Keratinocyte (primary cell): ENCODE results near the gene SLC26A2. TPM values are rescaled to one million over a fixed set of nuclear protein-coding genes. Genes with fewer than 3 reads are reported as not detected.

Experiments
- DNase-seq: peaks from one replicate; pipeline ENCODE4 v3.0.0-alpha.2; 2011; ENCODE audit warnings: low read depth, missing footprints, low spot score
- FAIRE-seq: peaks from 2 replicates; lab custom pipeline; 2011; peaks lifted over from hg19 to GRCh38; lab: Jason Lieb, UNC
- H2AFZ ChIP-seq: 2 replicates; pipeline ENCODE4 v1.6.0; 2012; ENCODE audit warnings: low read length, control low read depth, inconsistent platforms; ENCODE audit not compliant: control insufficient read depth
- H3K27ac ChIP-seq: 2 replicates; pipeline ENCODE4 v1.5.1; 2011; ENCODE audit warnings: low read length; ENCODE audit not compliant: control insufficient read depth, insufficient read depth
- H3K27me3 ChIP-seq: 3 replicates; pipeline ENCODE4 v1.6.0; 2011; ENCODE audit warnings: low read length; ENCODE audit not compliant: control insufficient read depth, insufficient read depth; ENCODE audit errors: extremely low read depth
- H3K36me3 ChIP-seq, 2 experiments: 2 replicates in 1 of 2; 3 replicates in 1 of 2; pipeline ENCODE4 v1.5.1; 2011; ENCODE audit warnings: low read length in 2 of 2, mild to moderate bottlenecking in 1 of 2; ENCODE audit not compliant: control insufficient read depth in 2 of 2, insufficient read depth in 2 of 2; ENCODE audit errors: extremely low read depth in 1 of 2
- H3K4me1 ChIP-seq: 3 replicates; pipeline ENCODE4 v1.5.1; 2011; ENCODE audit warnings: low read length; ENCODE audit not compliant: control insufficient read depth, insufficient read depth; ENCODE audit errors: extremely low read depth
- H3K4me2 ChIP-seq: 3 replicates; pipeline ENCODE4 v1.6.0; 2011; ENCODE audit warnings: low read depth, low read length; ENCODE audit not compliant: control insufficient read depth, insufficient read depth; ENCODE audit errors: extremely low read depth
- H3K4me3 ChIP-seq, 3 experiments: fragments of 200-600 bp in 1 of 3; sonication (generic) in 1 of 3; 2 replicates in 2 of 3; 3 replicates in 1 of 3; pipeline ENCODE4 v1.5.1; 2011 to 2016; ENCODE audit warnings: low read length in 3 of 3, mild to moderate bottlenecking in 3 of 3, control low read depth in 2 of 3, inconsistent platforms in 1 of 3, low read depth in 1 of 3, mixed read lengths in 1 of 3, mixed run types in 1 of 3, moderate library complexity in 1 of 3; ENCODE audit not compliant: control insufficient read depth in 2 of 3, insufficient read depth in 2 of 3; ENCODE audit errors: extremely low read depth in 1 of 3
- H3K79me2 ChIP-seq: 2 replicates; pipeline ENCODE4 v1.6.0; 2012; ENCODE audit warnings: low read length; ENCODE audit not compliant: control insufficient read depth, insufficient read depth
- H3K9ac ChIP-seq: 3 replicates; pipeline ENCODE4 v1.6.0; 2011; ENCODE audit warnings: low read length; ENCODE audit not compliant: control insufficient read depth, insufficient read depth; ENCODE audit errors: extremely low read depth
- H3K9me1 ChIP-seq: 3 replicates; pipeline ENCODE4 v1.6.0; 2011; ENCODE audit warnings: low read length; ENCODE audit not compliant: control insufficient read depth, insufficient read depth; ENCODE audit errors: extremely low read depth
- H3K9me3 ChIP-seq: 2 replicates; pipeline ENCODE4 v1.5.1; 2012; ENCODE audit warnings: low read depth, low read length; ENCODE audit not compliant: control insufficient read depth
- H4K20me1 ChIP-seq: 3 replicates; pipeline ENCODE4 v1.6.0; 2011; ENCODE audit warnings: low read length; ENCODE audit not compliant: control insufficient read depth, insufficient read depth; ENCODE audit errors: extremely low read depth
- EZH2 ChIP-seq: IDR thresholded peaks from one replicate; pipeline ENCODE4 v1.6.1; 2012; ENCODE audit warnings: inconsistent platforms, mild to moderate bottlenecking, low read length, moderate library complexity
- dilution Hi-C: fragments of 300-500 bp; cut with MboI; formaldehyde crosslinking; loops from one replicate; pipeline ENCODE4 v1.7.0; 2020; ENCODE audit warnings: low sequenced_read_pairs; ENCODE audit not compliant: extremely low pct_ligation_motif_present
- polyA plus RNA-seq, 5 experiments: library from polyadenylated mRNA; depleted of rRNA in 3 of 5; stranded (reverse) in 3 of 5; stranded (forward) in 1 of 5; unstranded in 1 of 5; fragments of >200 nt; gene quantifications; 1 replicate in 1 of 5; 2 replicates in 3 of 5; 3 replicates in 1 of 5; pipeline versions ENCODE4 v1.2.1 to v1.2.3, GENCODE V29; 2011 to 2012; ENCODE audit warnings: missing spikeins in 2 of 5, low read depth in 1 of 5, low replicate concordance in 1 of 5
- TF ChIP-seq, protein P1 (sequence below), 3 experiments: IDR thresholded peaks in 1 of 3; conservative IDR thresholded peaks in 1 of 3; optimal IDR thresholded peaks in 1 of 3; 2 replicates in 2 of 3; 3 replicates in 1 of 3; pipeline versions ENCODE3 to v1.5.1; 2011; ENCODE audit warnings: low read length in 3 of 3, mild to moderate bottlenecking in 3 of 3, moderate library complexity in 2 of 3, control low read depth in 1 of 3, inconsistent platforms in 1 of 3; ENCODE audit not compliant: insufficient read depth in 2 of 3; ENCODE audit errors: extremely low read depth in 1 of 3

SLC26A2 gene
- polyA plus RNA-seq, 1 donor (not counting 4 experiments of a cell fraction or from before 2014, with no cell fraction given): 10.3 TPM

- Histone ChIP-seq H3K4me2 (no peak overlapping the region), H3K9ac (no peak overlapping the region), H3K27me3 (no peaks in the 10 kb centered on the region), H3K4me3 (no peak overlapping the region), H3K36me3 (peaks cover 0 to 7% of the 10 kb centered on the region in 2 experiments), H4K20me1 (no peaks in the 10 kb centered on the region), H3K27ac (no peak overlapping the region), H3K79me2 (no peaks in the 10 kb centered on the region), H3K9me3 (no peaks in the 10 kb centered on the region), H3K4me1 (no peaks in the 10 kb centered on the region), H2AFZ (no peak overlapping the region), H3K9me1 (no peaks in the 10 kb centered on the region)
- dilution Hi-C loops: no loop called here
- no peak for FAIRE-seq
- DNase-seq: no peak
- no peak for TF ChIP-seq EZH2
- TF ChIP-seq, protein P1, sequence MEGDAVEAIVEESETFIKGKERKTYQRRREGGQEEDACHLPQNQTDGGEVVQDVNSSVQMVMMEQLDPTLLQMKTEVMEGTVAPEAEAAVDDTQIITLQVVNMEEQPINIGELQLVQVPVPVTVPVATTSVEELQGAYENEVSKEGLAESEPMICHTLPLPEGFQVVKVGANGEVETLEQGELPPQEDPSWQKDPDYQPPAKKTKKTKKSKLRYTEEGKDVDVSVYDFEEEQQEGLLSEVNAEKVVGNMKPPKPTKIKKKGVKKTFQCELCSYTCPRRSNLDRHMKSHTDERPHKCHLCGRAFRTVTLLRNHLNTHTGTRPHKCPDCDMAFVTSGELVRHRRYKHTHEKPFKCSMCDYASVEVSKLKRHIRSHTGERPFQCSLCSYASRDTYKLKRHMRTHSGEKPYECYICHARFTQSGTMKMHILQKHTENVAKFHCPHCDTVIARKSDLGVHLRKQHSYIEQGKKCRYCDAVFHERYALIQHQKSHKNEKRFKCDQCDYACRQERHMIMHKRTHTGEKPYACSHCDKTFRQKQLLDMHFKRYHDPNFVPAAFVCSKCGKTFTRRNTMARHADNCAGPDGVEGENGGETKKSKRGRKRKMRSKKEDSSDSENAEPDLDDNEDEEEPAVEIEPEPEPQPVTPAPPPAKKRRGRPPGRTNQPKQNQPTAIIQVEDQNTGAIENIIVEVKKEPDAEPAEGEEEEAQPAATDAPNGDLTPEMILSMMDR (optimal IDR thresholded peaks at IDR 0.05 in 1 of 3, IDR thresholded peaks at IDR 0.05 in 1 of 3, conservative IDR thresholded peaks at IDR 0.05 in 1 of 3; ENCODE audit: extremely low read depth in 1 of 3, insufficient read depth in 2 of 3, low read length in 3 of 3): no peak
Measured at GRCh38 chr5:149982505-149982904, 21.9 kb downstream of the SLC26A2 start.

- Histone ChIP-seq H3K27me3 (no peaks in the 10 kb centered on the region), H2AFZ (no peak overlapping the region), H3K4me1 (no peaks in the 10 kb centered on the region), H3K9ac (no peak overlapping the region), H3K4me2 (no peak overlapping the region), H4K20me1 (no peaks in the 10 kb centered on the region), H3K4me3 (no peak overlapping the region), H3K27ac (no peak overlapping the region), H3K36me3 (no peaks in the 10 kb centered on the region), H3K9me3 (no peaks in the 10 kb centered on the region), H3K9me1 (no peaks in the 10 kb centered on the region), H3K79me2 (no peaks in the 10 kb centered on the region)
- TF ChIP-seq, protein P1 (optimal IDR thresholded peaks at IDR 0.05 in 1 of 3, IDR thresholded peaks at IDR 0.05 in 1 of 3, conservative IDR thresholded peaks at IDR 0.05 in 1 of 3; ENCODE audit: extremely low read depth in 1 of 3, insufficient read depth in 2 of 3, low read length in 3 of 3): no peak
- no peak for TF ChIP-seq EZH2
- DNase-seq (no peak), FAIRE-seq (no peak)
- dilution Hi-C loops: no loop called here
Measured at GRCh38 chr5:149988126-149988525, 27.6 kb downstream of the SLC26A2 start.
